ENCODE results near the gene C2orf68. TPM values are rescaled to one million over a fixed set of nuclear protein-coding genes. Genes with fewer than 3 reads are reported as not detected.

The C2orf68 gene
- total and polyA plus RNA-seq, 9 of the 15 experiments (the other 6 are each of a cell fraction or from before 2014, with no cell fraction given) = 22.1 to 50.0 (median 31.8) TPM

GRCh38 chr2:85564144-85564563 lies 47.7 kb downstream of the C2orf68 start (continued):
- TF ChIP-seq MEF2A (IDR thresholded peaks at IDR 0.05; ENCODE audit: control insufficient read depth, low read depth, low read length) (no peak), CREB5 (CRISPR knock-in tag; IDR thresholded peaks at IDR 0.05) (no peak), ZNF134 (CRISPR knock-in tag; conservative IDR thresholded peaks at IDR 0.05) (no peak), USF1 (CRISPR knock-in tag; IDR thresholded peaks at IDR 0.05) (no peak), PHF21A (IDR thresholded peaks at IDR 0.05; ENCODE audit: borderline replicate concordance, low read depth) (no peak), IRF9 (tag; IDR thresholded peaks at IDR 0.05) (peak; percentile 61; the same call in 1 of the 2 replicates), HNRNPLL (IDR thresholded peaks at IDR 0.05; ENCODE audit: low read depth, low read length, poor library complexity, severe bottlenecking) (no peak), DLX4 (CRISPR knock-in tag; IDR thresholded peaks at IDR 0.05) (no peak), POLR2A (conservative IDR thresholded peaks at IDR 0.05) (no peak), HDAC6 (IDR thresholded peaks at IDR 0.05; ENCODE audit: low read depth, low read length) (no peak), MXD1 (CRISPR knock-in tag; IDR thresholded peaks at IDR 0.05; ENCODE audit: borderline replicate concordance, poor library complexity, severe bottlenecking) (no peak), TRIM25 (IDR thresholded peaks at IDR 0.05; ENCODE audit: borderline replicate concordance) (no peak), ZNF551 (CRISPR knock-in tag; IDR thresholded peaks at IDR 0.05) (no peak), SMAD3 (CRISPR knock-in tag; conservative IDR thresholded peaks at IDR 0.05) (no peak), DDX20 (tag; IDR thresholded peaks at IDR 0.05; ENCODE audit: low read depth) (no peak), MAZ (CRISPR knock-in tag; conservative IDR thresholded peaks at IDR 0.05 in 1 of 2, IDR thresholded peaks at IDR 0.05 in 1 of 2) (peak in 1 of 2 experiments; percentile 49; a peak in 1 of 4 replicates), PRPF4 (IDR thresholded peaks at IDR 0.05; ENCODE audit: insufficient read depth, low read depth, low read length, poor library complexity, severe bottlenecking) (no peak), NFE2 (IDR thresholded peaks at IDR 0.05; ENCODE audit: low read depth) (no peak), XRCC5 (IDR thresholded peaks at IDR 0.05; ENCODE audit: low read depth, low read length) (no peak), RBM15 (IDR thresholded peaks at IDR 0.05; ENCODE audit: insufficient read depth, low read length) (no peak), SNRNP70 (optimal IDR thresholded peaks at IDR 0.05; ENCODE audit: low read depth, low read length) (no peak)
